HEK293 (cell line): ENCODE results near the gene CPT1C.

Experiments
- HOXA7 ChIP-seq: sonication (generic); formaldehyde crosslinking; IDR thresholded peaks from 2 replicates; pipeline ENCODE4 v1.8.1; 2022; ENCODE audit warnings: missing genetic modification reagents, borderline replicate concordance
- HOXC10 ChIP-seq: sonication (generic); formaldehyde crosslinking; IDR thresholded peaks from 2 replicates; pipeline ENCODE4 v1.8.1; 2023; ENCODE audit warnings: mild to moderate bottlenecking, missing genetic modification reagents
- KLF17 ChIP-seq: fragments of 450-650 bp; formaldehyde crosslinking; IDR thresholded peaks from 2 replicates; pipeline ENCODE4 v1.5.1; 2016; ENCODE audit warnings: missing biosample characterization, missing genetic modification characterization
- MZF1 ChIP-seq: fragments of 450-650 bp; formaldehyde crosslinking; IDR thresholded peaks from 2 replicates; pipeline ENCODE4 v1.5.1; 2017; ENCODE audit warnings: missing biosample characterization, missing genetic modification characterization, borderline replicate concordance
- REST ChIP-seq: fragments of 450-650 bp; formaldehyde crosslinking; IDR thresholded peaks from 2 replicates; pipeline ENCODE4 v1.5.1; 2016; ENCODE audit warnings: missing biosample characterization, missing genetic modification characterization
- SP7 ChIP-seq: fragments of 450-650 bp; formaldehyde crosslinking; IDR thresholded peaks from 2 replicates; pipeline ENCODE4 v1.5.1; 2016; ENCODE audit warnings: missing biosample characterization, missing genetic modification characterization
- TCF7L2 ChIP-seq: IDR thresholded peaks from 2 replicates; pipeline ENCODE4 v1.6.1; 2011; ENCODE audit warnings: low read depth, mild to moderate bottlenecking, inconsistent platforms, low read length, moderate library complexity, borderline replicate concordance
- ZBTB1 ChIP-seq: fragments of 450-650 bp; formaldehyde crosslinking; IDR thresholded peaks from 2 replicates; pipeline ENCODE4 v1.5.1; 2016; ENCODE audit warnings: missing biosample characterization, missing genetic modification characterization
- ZBTB8A ChIP-seq: fragments of 450-650 bp; formaldehyde crosslinking; IDR thresholded peaks from 2 replicates; pipeline ENCODE4 v1.5.1; 2016; ENCODE audit warnings: missing biosample characterization, missing genetic modification characterization
- ZEB2 ChIP-seq: fragments of 450-650 bp; formaldehyde crosslinking; IDR thresholded peaks from 2 replicates; pipeline ENCODE4 v1.5.1; 2016; ENCODE audit warnings: missing biosample characterization, missing genetic modification characterization
- ZNF133 ChIP-seq: fragments of 450-650 bp; formaldehyde crosslinking; IDR thresholded peaks from 2 replicates; pipeline ENCODE4 v1.5.1; 2016; ENCODE audit warnings: missing biosample characterization, missing genetic modification characterization
- ZNF169 ChIP-seq: fragments of 450-650 bp; formaldehyde crosslinking; IDR thresholded peaks from 2 replicates; pipeline ENCODE4 v1.5.1; 2016; ENCODE audit warnings: missing biosample characterization, missing genetic modification characterization
- ZNF26 ChIP-seq: fragments of 450-650 bp; formaldehyde crosslinking; IDR thresholded peaks from 2 replicates; pipeline ENCODE4 v1.5.1; 2016; ENCODE audit warnings: missing biosample characterization, missing genetic modification characterization
- ZNF266 ChIP-seq: fragments of 450-650 bp; formaldehyde crosslinking; IDR thresholded peaks from 2 replicates; pipeline ENCODE4 v1.5.1; 2016; ENCODE audit warnings: missing biosample characterization, missing genetic modification characterization, low read depth
- ZNF280D ChIP-seq: fragments of 450-650 bp; formaldehyde crosslinking; IDR thresholded peaks from 2 replicates; pipeline ENCODE4 v1.5.1; 2016; ENCODE audit warnings: missing biosample characterization, missing genetic modification characterization
- ZNF324 ChIP-seq: fragments of 450-650 bp; formaldehyde crosslinking; IDR thresholded peaks from 2 replicates; pipeline ENCODE4 v1.5.1; 2016; ENCODE audit warnings: missing biosample characterization, missing genetic modification characterization
- ZNF341 ChIP-seq: fragments of 450-650 bp; formaldehyde crosslinking; IDR thresholded peaks from 2 replicates; pipeline ENCODE4; 2016; ENCODE audit warnings: low read depth, missing biosample characterization, missing genetic modification characterization
- ZNF350 ChIP-seq: fragments of 450-650 bp; formaldehyde crosslinking; IDR thresholded peaks from 2 replicates; pipeline ENCODE4 v1.5.0; 2017; ENCODE audit warnings: missing biosample characterization, mild to moderate bottlenecking, missing genetic modification characterization
- ZNF394 ChIP-seq: fragments of 450-650 bp; formaldehyde crosslinking; IDR thresholded peaks from 2 replicates; pipeline ENCODE4 v1.5.1; 2016; ENCODE audit warnings: missing biosample characterization, missing genetic modification characterization, mild to moderate bottlenecking, moderate library complexity, borderline replicate concordance
- ZNF404 ChIP-seq: fragments of 450-650 bp; formaldehyde crosslinking; IDR thresholded peaks from 2 replicates; pipeline ENCODE4 v1.5.1; 2017; ENCODE audit warnings: missing biosample characterization, missing genetic modification characterization
- ZNF426 ChIP-seq: fragments of 450-650 bp; formaldehyde crosslinking; IDR thresholded peaks from 2 replicates; pipeline ENCODE4 v1.5.1; 2017; ENCODE audit warnings: missing biosample characterization, missing genetic modification characterization, mild to moderate bottlenecking, inconsistent platforms, moderate library complexity
- ZNF558 ChIP-seq: fragments of 450-650 bp; formaldehyde crosslinking; IDR thresholded peaks from 2 replicates; pipeline ENCODE4 v1.5.1; 2016; ENCODE audit warnings: missing biosample characterization, missing genetic modification characterization
- ZNF561 ChIP-seq: fragments of 450-650 bp; IDR thresholded peaks from 2 replicates; pipeline ENCODE4 v1.5.1; 2018; ENCODE audit warnings: missing biosample characterization, missing genetic modification characterization, borderline replicate concordance
- ZNF571 ChIP-seq: fragments of 450-650 bp; formaldehyde crosslinking; IDR thresholded peaks from 2 replicates; pipeline ENCODE4 v1.5.0; 2017; ENCODE audit warnings: missing biosample characterization, missing genetic modification characterization
- ZNF585B ChIP-seq: fragments of 450-650 bp; formaldehyde crosslinking; IDR thresholded peaks from 2 replicates; pipeline ENCODE4 v1.5.1; 2016; ENCODE audit warnings: missing biosample characterization, missing genetic modification characterization
- ZNF596 ChIP-seq: fragments of 450-650 bp; IDR thresholded peaks from 2 replicates; pipeline ENCODE4 v1.5.0; 2018; ENCODE audit warnings: missing biosample characterization, mild to moderate bottlenecking, missing genetic modification characterization, moderate library complexity
- ZNF654 ChIP-seq: fragments of 450-650 bp; formaldehyde crosslinking; IDR thresholded peaks from 2 replicates; pipeline ENCODE4 v1.5.1; 2016; ENCODE audit warnings: low read depth, missing biosample characterization, missing genetic modification characterization
- ZNF785 ChIP-seq: fragments of 450-650 bp; formaldehyde crosslinking; IDR thresholded peaks from 2 replicates; pipeline ENCODE4 v1.5.1; 2016; ENCODE audit warnings: missing biosample characterization, missing genetic modification characterization
- ZNF791 ChIP-seq: fragments of 450-650 bp; formaldehyde crosslinking; IDR thresholded peaks from 2 replicates; pipeline ENCODE4 v1.5.1; 2016; ENCODE audit warnings: missing biosample characterization, missing genetic modification characterization
- TF ChIP-seq, protein P1 (sequence below): fragments of 450-650 bp; formaldehyde crosslinking; IDR thresholded peaks from 2 replicates; pipeline ENCODE4 v1.5.1; 2016; ENCODE audit warnings: missing biosample characterization, missing genetic modification characterization

CPT1C gene

GRCh38 chr19:49641688-49642491, 49.0 kb upstream of the CPT1C start, which contains the start of gene SCAF1 (continued):
- no peak for TF ChIP-seq ZNF791 (tag by site-specific recombination)
- no peak for TF ChIP-seq ZNF571
- TF ChIP-seq ZNF561: no peak
- no peak for TF ChIP-seq ZNF341 (tag by site-specific recombination)
- no peak for TF ChIP-seq ZNF350 (tag by site-specific recombination)
- TF ChIP-seq ZNF324 (tag by site-specific recombination): no peak; the same call in 1 of the 2 replicates
- TF ChIP-seq ZNF133: no peak
- TF ChIP-seq, protein P1, sequence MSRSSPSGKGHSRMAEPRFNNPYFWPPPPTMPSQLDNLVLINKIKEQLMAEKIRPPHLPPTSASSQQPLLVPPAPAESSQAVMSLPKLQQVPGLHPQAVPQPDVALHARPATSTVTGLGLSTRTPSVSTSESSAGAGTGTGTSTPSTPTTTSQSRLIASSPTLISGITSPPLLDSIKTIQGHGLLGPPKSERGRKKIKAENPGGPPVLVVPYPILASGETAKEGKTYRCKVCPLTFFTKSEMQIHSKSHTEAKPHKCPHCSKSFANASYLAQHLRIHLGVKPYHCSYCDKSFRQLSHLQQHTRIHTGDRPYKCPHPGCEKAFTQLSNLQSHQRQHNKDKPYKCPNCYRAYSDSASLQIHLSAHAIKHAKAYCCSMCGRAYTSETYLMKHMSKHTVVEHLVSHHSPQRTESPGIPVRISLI: peak; percentile 66; the same call in 1 of the 2 replicates
- no peak for TF ChIP-seq ZNF585B (tag by site-specific recombination)
- peak; percentile 64 for TF ChIP-seq SP7 (tag by site-specific recombination)
- TF ChIP-seq ZNF280D (tag by site-specific recombination): no peak
- no peak for TF ChIP-seq ZNF558
- no peak for TF ChIP-seq ZNF654
- no peak for TF ChIP-seq REST (tag by site-specific recombination)
- TF ChIP-seq ZNF785 (tag by site-specific recombination): peak; percentile 52; the same call in 1 of the 2 replicates
- no peak for TF ChIP-seq HOXA7 (CRISPR knock-in tag)
- TF ChIP-seq ZNF169 (tag by site-specific recombination): no peak
- TF ChIP-seq ZNF596 (tag by site-specific recombination): no peak
- TF ChIP-seq MZF1 (tag by site-specific recombination): no peak
- TF ChIP-seq ZNF394: no peak
- no peak for TF ChIP-seq ZNF426 (tag by site-specific recombination)
- no peak for TF ChIP-seq TCF7L2
- no peak for TF ChIP-seq ZNF404 (tag by site-specific recombination)
- peak; percentile 79 for TF ChIP-seq ZEB2 (tag by site-specific recombination)
- TF ChIP-seq KLF17 (tag by site-specific recombination): peak; percentile 50; the same call in 1 of the 2 replicates
- TF ChIP-seq HOXC10: no peak
- TF ChIP-seq ZBTB8A: peak; percentile 93
- TF ChIP-seq ZBTB1 (tag by site-specific recombination): no peak
- TF ChIP-seq ZNF266 (tag by site-specific recombination): no peak
- no peak for TF ChIP-seq ZNF26 (tag by site-specific recombination)
